Transverse colon (tissue), 4 donors: ENCODE data around the gene SLC39A12. TPM values are rescaled to one million over a fixed set of nuclear protein-coding genes. Genes with fewer than 3 reads are reported as not detected.
A peak's percentile ranks its signal among the peaks of the same experiment; 100 is the strongest.

Experiments
- DNase-seq: peaks from one replicate; pipeline ENCODE4 v3.0.0-alpha.2; 2019
- H3K27ac ChIP-seq, 4 donors: fragments of 200-600 bp; sonication (generic); 2 replicates each; pipeline ENCODE4 v1.5.1; 2016 to 2018; ENCODE audit warnings: inconsistent platforms in 4 of 4
- H3K27me3 ChIP-seq: fragments of 200-600 bp; sonication (generic); 2 replicates; pipeline ENCODE4 v1.5.1; 2017; ENCODE audit warnings: inconsistent platforms
- H3K36me3 ChIP-seq, 4 donors: fragments of 200-600 bp; sonication (generic); 2 replicates each; pipeline ENCODE4 v1.5.1; 2017 to 2019; ENCODE audit warnings: inconsistent platforms in 4 of 4
- H3K4me1 ChIP-seq, 4 donors: fragments of 200-600 bp; sonication (generic); 2 replicates each; pipeline ENCODE4 v1.5.1; 2017 to 2020; ENCODE audit warnings: inconsistent platforms in 4 of 4
- H3K4me3 ChIP-seq, 4 donors: fragments of 200-600 bp; sonication (generic); 1 replicate in 1 of 4; 2 replicates in 3 of 4; pipeline versions ENCODE4 v1.5.1 to v1.6.1; 2017 to 2019; ENCODE audit warnings: inconsistent platforms in 4 of 4
- H3K9me3 ChIP-seq, 2 donors: fragments of 200-600 bp; sonication (generic); 2 replicates each; pipeline ENCODE4 v1.5.1; 2017 to 2019; ENCODE audit warnings: inconsistent platforms in 2 of 2
- CTCF ChIP-seq, 5 experiments: fragments of 200-600 bp in 3 of 5; fragments of 450-650 bp in 2 of 5; sonication (generic) in 3 of 5; IDR thresholded peaks; 1 replicate in 2 of 5; 2 replicates in 3 of 5; pipeline ENCODE4 v1.5.1; 2016 to 2017; ENCODE audit warnings: antibody characterized with exemption in 5 of 5, inconsistent platforms in 3 of 5, mild to moderate bottlenecking in 2 of 5, moderate library complexity in 1 of 5
- EP300 ChIP-seq: sonication (generic); formaldehyde crosslinking; IDR thresholded peaks from one replicate; pipeline ENCODE4 v1.6.1; 2017; ENCODE audit warnings: antibody characterized with exemption, low read depth
- POLR2A ChIP-seq: fragments of 450-650 bp; IDR thresholded peaks from one replicate; pipeline ENCODE4 v1.6.1; 2016; ENCODE audit warnings: antibody characterized with exemption, mild to moderate bottlenecking, moderate library complexity
- POLR2AphosphoS5 ChIP-seq, 3 donors: sonication (generic); formaldehyde crosslinking; IDR thresholded peaks; one replicate each; pipeline ENCODE4 v1.6.1; 2016; ENCODE audit warnings: antibody characterized with exemption in 3 of 3
- WGBS, 2 donors: methylation state at CpG; one replicate each; pipeline ENCODE4 v1.1.5; 2018; ENCODE audit warnings: low coverage in 1 of 2; 5-methylcytosine and 5-hydroxymethylcytosine counted together
- in situ Hi-C, 4 donors: fragments of 200-750 bp; cut with MboI; loops; one replicate each; pipeline versions ENCODE4 v1.15.0 to v1.15.1; 2017; ENCODE audit warnings: low sequenced_read_pairs in 3 of 4, low pct_ligation_motif_present in 1 of 4, low pct_unique_long_range_greater_than_20kb in 1 of 4
- intact Hi-C: fragments of 100-400 bp; cut with DNase I; formaldehyde crosslinking; loops from one replicate; pipeline ENCODE4 v1.15.1; 2023; ENCODE audit warnings: low total_unique reads
- total RNA-seq, 4 donors: library from RNA; depleted of rRNA; stranded (reverse); fragments of >200 nt; gene quantifications; one replicate each; pipeline ENCODE4 v1.1.0, GENCODE V29; 2016

SLC39A12 gene
- total RNA-seq, 4 donors from 2014 or later = 0.14 TPM; not detected in 3

- in situ Hi-C loops (no loop called here), intact Hi-C loops (no loop called here)
- TF ChIP-seq POLR2AphosphoS5 (IDR thresholded peaks at IDR 0.05) (peak in 1 of 3 donors; percentile 61), EP300 (no peak)
- DNase-seq = peak; percentile 19
- H3K4me3 ChIP-seq = no peak overlapping the region
- 61 to 71% methylated on average over 13 to 19 of the region's 19 CpGs for WGBS, 2 donors
- H3K36me3 ChIP-seq = no peaks in the 10 kb centered on the region
- H3K4me1 ChIP-seq = peaks cover 0 to 4% (median 0%) of the 10 kb centered on the region in 4 donors
- H3K9me3 ChIP-seq = peaks cover 0 to 3% of the 10 kb centered on the region in 2 donors
- peak overlapping the region in 3 of 4 donors; percentile 37 to 77 (median 50) for H3K27ac ChIP-seq
- no peaks in the 10 kb centered on the region for H3K27me3 ChIP-seq
Observed at GRCh38 chr10:18059826-18060559, 108.3 kb downstream of the SLC39A12 start.

- Histone ChIP-seq H3K36me3 (no peaks in the 10 kb centered on the region), H3K4me3 (no peak overlapping the region), H3K27me3 (no peaks in the 10 kb centered on the region), H3K27ac (no peak overlapping the region), H3K4me1 (no peaks in the 10 kb centered on the region), H3K9me3 (peaks cover 0 to 4% of the 10 kb centered on the region in 2 donors)
- intact Hi-C loops = no loop called here
- TF ChIP-seq CTCF (IDR thresholded peaks at IDR 0.05) = no peak
- no peak for TF ChIP-seq POLR2AphosphoS5 (IDR thresholded peaks at IDR 0.05)
- TF ChIP-seq POLR2A = no peak
- no peak for TF ChIP-seq EP300
- no peak for DNase-seq
- 91% methylated on average over 4 of the region's 4 CpGs; no CpG with 5 or more reads in 1 of the 2 donors for WGBS, 2 donors
- in situ Hi-C loops = no loop called here
Observed at GRCh38 chr10:18066947-18067346, 115.2 kb downstream of the SLC39A12 start.

- H3K9me3 ChIP-seq = peaks cover 0 to 4% of the 10 kb centered on the region in 2 donors
- H3K4me3 ChIP-seq = no peak overlapping the region
- in situ Hi-C loops (no loop called here), intact Hi-C loops (no loop called here)
- no peak for DNase-seq
- no peak overlapping the region for H3K27ac ChIP-seq
- no peak for TF ChIP-seq EP300
- TF ChIP-seq POLR2AphosphoS5 (IDR thresholded peaks at IDR 0.05) = no peak
- TF ChIP-seq POLR2A = no peak
- no peak for TF ChIP-seq CTCF (IDR thresholded peaks at IDR 0.05)
- no peaks in the 10 kb centered on the region for H3K36me3 ChIP-seq
- whole genome bisulfite sequencing, 2 donors = 77 to 80% methylated on average over 4 of the region's 4 CpGs
- H3K4me1 ChIP-seq = no peaks in the 10 kb centered on the region
- H3K27me3 ChIP-seq = no peaks in the 10 kb centered on the region
Observed at GRCh38 chr10:18068401-18068800, 116.7 kb downstream of the SLC39A12 start.

DNA sequence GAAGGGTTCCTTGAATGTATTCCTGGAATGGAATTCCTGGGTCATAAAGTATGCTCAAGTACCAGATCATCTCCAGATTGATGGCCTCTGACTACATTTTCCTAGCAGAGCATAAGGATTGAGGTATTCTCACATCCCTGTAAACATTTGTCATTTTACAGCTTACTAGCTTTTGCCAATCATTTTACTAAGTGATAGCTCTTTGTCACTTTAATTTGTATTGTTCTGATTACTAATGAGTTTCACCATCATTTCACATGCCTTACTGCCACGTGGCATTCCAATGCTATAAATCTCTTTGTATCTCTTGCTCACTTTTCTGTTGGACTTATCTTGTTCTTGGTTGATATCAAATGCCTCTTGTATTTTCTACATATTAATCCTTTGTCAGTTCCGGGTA, 119.9 kb downstream of the SLC39A12 start:
- 78 to 82% methylated on average over 2 of the region's 2 CpGs for WGBS, 2 donors
- TF ChIP-seq EP300 (no peak), CTCF (IDR thresholded peaks at IDR 0.05) (no peak), POLR2A (no peak), POLR2AphosphoS5 (IDR thresholded peaks at IDR 0.05) (no peak)
- Histone ChIP-seq H3K4me1 (no peaks in the 10 kb centered on the region), H3K4me3 (no peak overlapping the region), H3K9me3 (no peaks in the 10 kb centered on the region), H3K27ac (no peak overlapping the region), H3K27me3 (no peaks in the 10 kb centered on the region), H3K36me3 (no peaks in the 10 kb centered on the region)
- DNase-seq = no peak
- in situ Hi-C loops = no loop called here
- intact Hi-C loops = no loop called here

DNA sequence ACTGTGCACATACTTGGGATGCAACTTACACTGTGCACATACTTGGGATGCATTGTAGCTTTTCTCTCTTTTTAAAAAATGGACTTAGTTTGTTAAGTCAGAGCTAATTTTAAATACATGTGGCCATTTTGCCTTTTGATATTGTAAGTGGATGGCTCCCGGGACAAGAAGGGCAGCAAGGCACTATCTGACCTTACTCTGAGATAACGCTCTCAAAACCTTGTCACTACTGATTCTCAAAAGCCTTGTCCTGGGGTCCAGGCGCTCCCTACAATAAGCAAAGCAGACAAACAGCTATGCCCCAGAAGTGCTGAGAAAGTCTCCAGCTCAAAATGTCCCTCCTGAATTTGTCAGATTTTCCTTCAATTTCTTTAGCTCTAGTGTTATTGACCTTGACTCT, 121.6 kb downstream of the SLC39A12 start:
- no peak overlapping the region for H3K4me3 ChIP-seq
- in situ Hi-C loops = no loop called here
- no peaks in the 10 kb centered on the region for H3K4me1 ChIP-seq
- intact Hi-C loops = no loop called here
- TF ChIP-seq EP300 = no peak
- no peak for TF ChIP-seq CTCF (IDR thresholded peaks at IDR 0.05)
- no peak for TF ChIP-seq POLR2AphosphoS5 (IDR thresholded peaks at IDR 0.05)
- TF ChIP-seq POLR2A = no peak
- 95 to 100% methylated on average over 3 of the region's 3 CpGs for WGBS, 2 donors
- H3K27ac ChIP-seq = no peak overlapping the region
- H3K9me3 ChIP-seq = no peaks in the 10 kb centered on the region
- H3K27me3 ChIP-seq = no peaks in the 10 kb centered on the region
- no peak for DNase-seq
- H3K36me3 ChIP-seq = no peaks in the 10 kb centered on the region
